ENCODE data around the gene BDH1. TPM values are rescaled to one million over a fixed set of nuclear protein-coding genes. Genes with fewer than 3 reads are reported as not detected.
"Not testable (repeated sequence)": the region's sequence is repeated elsewhere in the genome, so short reads cannot be mapped to it uniquely, and the experiment has no call there.

Gene BDH1
- total RNA-seq: 124 and 133 TPM in 2 replicates

- H3K27ac Mint-ChIP-seq: peak within 1 kb of the TSS; percentile 98
- H3K36me3 Mint-ChIP-seq (ENCODE audit: low read depth): peaks cover 22% of the 10 kb centered on the region
- intact Hi-C loops (cut with micrococcal nuclease): loop anchor here (5.0 to 10.0 kb wide), 2 partner anchors 199 to 237 kb away; partner anchors contain the start of gene LRCH3
- DNase-seq: peak; percentile 92
- H3K27me3 Mint-ChIP-seq: peaks cover 14% of the 10 kb centered on the region
- no peaks in the 10 kb centered on the region for H3K9me3 Mint-ChIP-seq
- peaks cover 39% of the 10 kb centered on the region for H3K4me1 Mint-ChIP-seq
- H3K4me3 Mint-ChIP-seq: peak within 1 kb of the TSS; percentile 89
These were observed at the start of gene BDH1 for GRCh38 chr3:197555281-197556261. BDH1 (minus strand) TSS chr3:197555968; CDS start chr3:197546443, 9,525 bp downstream.

GRCh38 chr3:197603317-197603933 lies 47.7 kb upstream of the BDH1 start:
- no peaks in the 10 kb centered on the region for H3K27me3 Mint-ChIP-seq
- no peak overlapping the region for H3K27ac Mint-ChIP-seq
- H3K9me3 Mint-ChIP-seq: no peaks in the 10 kb centered on the region
- no peak overlapping the region for H3K4me3 Mint-ChIP-seq
- intact Hi-C loops (cut with micrococcal nuclease): no loop called here
- peaks cover 6% of the 10 kb centered on the region for H3K4me1 Mint-ChIP-seq
- DNase-seq: no peak
- peaks cover 19% of the 10 kb centered on the region for H3K36me3 Mint-ChIP-seq (ENCODE audit: low read depth)

GRCh38 chr3:197602351-197602750 lies 46.6 kb upstream of the BDH1 start:
- DNase-seq; H3K27ac Mint-ChIP-seq; intact Hi-C loops (cut with micrococcal nuclease); H3K9me3 Mint-ChIP-seq; H3K4me3 Mint-ChIP-seq; H3K27me3 Mint-ChIP-seq; H3K4me1 Mint-ChIP-seq: not testable (repeated sequence)
- peaks cover 14% of the 10 kb centered on the region for H3K36me3 Mint-ChIP-seq (ENCODE audit: low read depth)

- H3K27ac Mint-ChIP-seq; H3K9me3 Mint-ChIP-seq; H3K4me1 Mint-ChIP-seq; H3K27me3 Mint-ChIP-seq; H3K4me3 Mint-ChIP-seq; H3K36me3 Mint-ChIP-seq (ENCODE audit: low read depth); DNase-seq; intact Hi-C loops (cut with micrococcal nuclease): not testable (repeated sequence)
These were observed 45.7 kb upstream of the BDH1 start for GRCh38 chr3:197601566-197601840.

GRCh38 chr3:197600796-197601565 lies 45.2 kb upstream of the BDH1 start:
- H3K4me3 Mint-ChIP-seq: no peak overlapping the region
- H3K27me3 Mint-ChIP-seq: no peaks in the 10 kb centered on the region
- peaks cover 8% of the 10 kb centered on the region for H3K4me1 Mint-ChIP-seq
- no peak overlapping the region for H3K27ac Mint-ChIP-seq
- no peak for DNase-seq
- peaks cover 7% of the 10 kb centered on the region for H3K36me3 Mint-ChIP-seq (ENCODE audit: low read depth)
- intact Hi-C loops (cut with micrococcal nuclease): no loop called here
- no peaks in the 10 kb centered on the region for H3K9me3 Mint-ChIP-seq

- Mint-ChIP-seq H3K4me3 (no peak overlapping the region), H3K27ac (peak overlapping the region; percentile 66), H3K36me3 (ENCODE audit: low read depth) (peaks cover 9% of the 10 kb centered on the region), H3K4me1 (peaks cover 14% of the 10 kb centered on the region), H3K9me3 (no peaks in the 10 kb centered on the region), H3K27me3 (no peaks in the 10 kb centered on the region)
- peak; percentile 94 for DNase-seq
- intact Hi-C loops (cut with micrococcal nuclease): loop anchor here (2.0 kb wide), 2 partner anchors 34 to 70 kb away; no protein-coding TSS in a partner anchor
These were observed 43.5 kb upstream of the BDH1 start for GRCh38 chr3:197599089-197599765.

- Mint-ChIP-seq H3K4me1 (peaks cover 15% of the 10 kb centered on the region), H3K36me3 (ENCODE audit: low read depth) (peaks cover 9% of the 10 kb centered on the region), H3K27ac (no peak overlapping the region), H3K9me3 (no peaks in the 10 kb centered on the region), H3K4me3 (no peak overlapping the region), H3K27me3 (no peaks in the 10 kb centered on the region)
- DNase-seq: no peak
- intact Hi-C loops (cut with micrococcal nuclease): loop anchor here (2.0 kb wide), 2 partner anchors 34 to 70 kb away; no protein-coding TSS in a partner anchor
These were observed 42.7 kb upstream of the BDH1 start for GRCh38 chr3:197598404-197598980.

- H3K4me3 Mint-ChIP-seq: no peak overlapping the region
- no peak for DNase-seq
- H3K9me3 Mint-ChIP-seq: no peaks in the 10 kb centered on the region
- intact Hi-C loops (cut with micrococcal nuclease): no loop called here
- H3K27me3 Mint-ChIP-seq: no peaks in the 10 kb centered on the region
- peaks cover 26% of the 10 kb centered on the region for H3K4me1 Mint-ChIP-seq
- no peak overlapping the region for H3K27ac Mint-ChIP-seq
- peaks cover 7% of the 10 kb centered on the region for H3K36me3 Mint-ChIP-seq (ENCODE audit: low read depth)
These were observed 41.6 kb upstream of the BDH1 start for GRCh38 chr3:197597335-197597734.

GRCh38 chr3:197595470-197596185 lies 39.9 kb upstream of the BDH1 start:
- DNase-seq: no peak
- Mint-ChIP-seq H3K27ac (no peak overlapping the region), H3K27me3 (no peaks in the 10 kb centered on the region), H3K4me1 (peaks cover 41% of the 10 kb centered on the region), H3K9me3 (no peaks in the 10 kb centered on the region), H3K36me3 (ENCODE audit: low read depth) (peaks cover 7% of the 10 kb centered on the region), H3K4me3 (no peak overlapping the region)
- intact Hi-C loops (cut with micrococcal nuclease): no loop called here

GRCh38 chr3:197593046-197593380 lies 37.2 kb upstream of the BDH1 start:
- intact Hi-C loops (cut with micrococcal nuclease): no loop called here
- Mint-ChIP-seq H3K4me1 (peaks cover 45% of the 10 kb centered on the region), H3K27ac (peak overlapping the region; percentile 93), H3K36me3 (ENCODE audit: low read depth) (peaks cover 7% of the 10 kb centered on the region), H3K27me3 (no peaks in the 10 kb centered on the region), H3K9me3 (no peaks in the 10 kb centered on the region), H3K4me3 (peak overlapping the region; percentile 64)
- DNase-seq: no peak

GRCh38 chr3:197592361-197593045 lies 36.7 kb upstream of the BDH1 start:
- H3K4me3 Mint-ChIP-seq: peak overlapping the region; percentile 64
- intact Hi-C loops (cut with micrococcal nuclease): no loop called here
- H3K27me3 Mint-ChIP-seq: no peaks in the 10 kb centered on the region
- H3K4me1 Mint-ChIP-seq: peaks cover 48% of the 10 kb centered on the region
- peak overlapping the region; percentile 93 for H3K27ac Mint-ChIP-seq
- no peaks in the 10 kb centered on the region for H3K9me3 Mint-ChIP-seq
- peak; percentile 74 for DNase-seq
- peaks cover 7% of the 10 kb centered on the region for H3K36me3 Mint-ChIP-seq (ENCODE audit: low read depth)

- Mint-ChIP-seq H3K9me3 (no peaks in the 10 kb centered on the region), H3K36me3 (ENCODE audit: low read depth) (peaks cover 7% of the 10 kb centered on the region), H3K4me1 (peaks cover 50% of the 10 kb centered on the region), H3K27me3 (no peaks in the 10 kb centered on the region), H3K4me3 (peak overlapping the region; percentile 64), H3K27ac (peak overlapping the region; percentile 93)
- no peak for DNase-seq
- intact Hi-C loops (cut with micrococcal nuclease): no loop called here
These were observed 36.0 kb upstream of the BDH1 start for GRCh38 chr3:197591816-197592215.

Measured in activated CD4-positive, alpha-beta T cell treated with anti-CD3 and anti-CD28 coated beads, Interleukin-2, amount 10 ng/mL, durations not matched to agents 24 days and 14 days (primary cell).